GM18526 (cell line): Measurements from ENCODE around the gene MCM3AP.

Experiments
- POLR2A ChIP-seq: IDR thresholded peaks from 3 replicates; pipeline ENCODE4 v1.6.1; 2011; ENCODE audit not compliant: insufficient read length; ENCODE audit errors: extremely low read depth

Gene MCM3AP

DNA sequence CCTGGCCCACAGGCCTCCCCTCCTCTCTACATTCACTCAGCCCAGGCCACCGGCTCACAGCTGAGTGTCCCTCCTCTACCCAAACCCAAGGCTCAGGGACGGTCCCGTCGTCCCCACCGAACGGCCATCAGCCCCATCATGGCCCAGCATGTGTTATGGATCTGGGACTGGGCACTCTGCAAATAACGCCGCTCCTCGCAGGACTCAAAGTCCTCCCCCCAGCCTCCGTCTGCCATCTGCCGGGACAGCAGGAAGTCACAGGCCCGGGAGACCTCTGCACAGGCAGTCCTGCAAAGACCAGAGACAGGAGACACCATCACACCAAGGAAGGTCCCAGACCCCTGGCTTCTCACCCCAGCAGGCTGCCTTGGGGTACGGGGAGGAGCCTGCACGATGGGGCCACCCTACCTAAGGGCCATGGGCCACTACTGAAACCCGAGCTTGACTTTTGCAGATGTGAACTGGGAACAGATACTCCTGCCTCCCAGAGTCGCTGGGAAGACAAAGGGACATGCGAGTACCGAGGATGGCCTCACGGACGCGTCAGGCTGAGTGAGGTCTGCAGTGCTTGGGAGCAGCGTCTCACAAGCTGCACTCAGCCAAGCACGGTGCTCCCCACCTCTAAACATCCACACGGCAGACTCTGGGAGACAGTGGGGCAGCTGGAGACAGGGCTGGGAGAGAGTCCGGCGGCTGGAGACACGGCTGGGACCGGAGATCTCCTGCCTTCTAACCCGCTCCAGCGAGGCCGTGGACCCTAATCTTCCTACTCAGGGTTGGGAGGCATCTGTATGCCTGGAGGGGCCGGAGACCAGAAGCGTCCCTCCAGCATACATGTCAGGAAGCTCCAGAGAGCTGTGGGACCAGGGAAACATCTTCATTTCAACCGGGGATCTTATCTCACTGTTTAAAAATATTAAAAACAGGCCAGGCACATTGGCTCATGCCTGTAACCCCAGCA, 90.8 kb downstream of the MCM3AP start:
- no peak for TF ChIP-seq POLR2A

DNA sequence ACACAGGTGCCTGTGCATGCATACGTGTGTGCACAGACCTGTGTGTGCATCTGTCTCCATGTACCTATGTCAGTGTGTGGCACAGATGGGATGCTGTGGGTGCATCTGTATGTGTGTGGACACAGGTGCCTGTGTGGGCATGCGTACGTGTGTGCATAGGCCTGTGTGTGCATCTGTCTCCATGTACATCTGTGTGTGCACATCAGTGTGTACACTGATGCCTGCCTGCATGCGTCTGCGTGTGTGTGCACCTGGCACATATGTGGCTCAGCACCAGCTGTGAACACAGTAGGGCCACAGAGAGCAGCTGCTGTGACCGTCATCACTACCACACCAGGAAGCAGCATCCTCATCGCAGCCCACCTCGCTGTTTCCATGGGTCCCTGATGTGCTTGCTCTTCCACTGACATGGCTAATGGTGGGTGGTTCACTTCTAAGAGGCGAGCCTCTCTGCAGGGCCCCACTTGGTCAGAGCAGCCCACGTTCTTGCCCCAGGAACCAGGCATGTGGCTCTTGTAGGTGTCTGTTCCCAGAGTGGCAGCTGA, 91.5 kb downstream of the MCM3AP start:
- no peak for TF ChIP-seq POLR2A

DNA sequence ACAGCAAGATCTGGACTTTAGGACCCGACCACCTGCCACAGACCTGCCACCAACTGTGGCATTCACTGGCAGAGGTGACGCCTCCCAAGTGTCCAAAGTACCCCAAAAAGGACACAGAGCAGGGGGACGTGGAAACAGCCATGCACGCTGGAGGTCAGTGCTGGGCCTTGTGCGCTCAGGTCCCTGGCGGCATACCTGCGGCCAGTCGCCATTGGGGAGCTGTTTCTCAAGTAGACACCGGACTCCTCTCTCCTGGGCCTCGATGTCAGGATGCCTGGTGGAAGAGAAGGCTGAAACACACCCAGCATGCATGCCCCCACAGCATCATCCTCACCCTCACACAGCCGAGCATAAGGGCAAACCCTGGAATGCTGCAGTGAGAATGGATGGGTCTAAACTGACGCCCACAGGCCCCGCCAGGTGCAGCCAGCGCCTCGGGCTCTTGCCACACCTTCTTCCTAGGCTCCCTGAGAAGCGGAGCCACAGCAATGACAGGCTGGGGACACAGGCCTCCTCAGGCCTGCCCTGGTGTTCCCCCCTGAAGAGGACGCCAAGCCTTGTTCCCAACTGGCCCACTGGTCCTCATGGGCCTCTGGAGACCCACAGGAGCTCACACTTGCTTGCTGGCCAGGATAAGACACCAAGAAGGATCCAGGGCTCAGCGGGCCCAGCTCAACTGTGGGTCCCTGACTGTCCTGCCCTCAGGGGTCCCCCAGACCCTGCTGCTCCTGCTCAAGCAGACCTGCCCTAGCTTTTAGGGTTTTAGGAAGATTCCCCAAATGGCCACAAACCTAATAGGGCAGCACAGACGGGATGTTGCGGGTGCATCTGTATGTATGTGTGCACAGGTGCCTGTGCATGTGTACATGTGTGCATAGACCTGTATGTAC, 93.5 kb downstream of the MCM3AP start:
- no peak for TF ChIP-seq POLR2A

DNA sequence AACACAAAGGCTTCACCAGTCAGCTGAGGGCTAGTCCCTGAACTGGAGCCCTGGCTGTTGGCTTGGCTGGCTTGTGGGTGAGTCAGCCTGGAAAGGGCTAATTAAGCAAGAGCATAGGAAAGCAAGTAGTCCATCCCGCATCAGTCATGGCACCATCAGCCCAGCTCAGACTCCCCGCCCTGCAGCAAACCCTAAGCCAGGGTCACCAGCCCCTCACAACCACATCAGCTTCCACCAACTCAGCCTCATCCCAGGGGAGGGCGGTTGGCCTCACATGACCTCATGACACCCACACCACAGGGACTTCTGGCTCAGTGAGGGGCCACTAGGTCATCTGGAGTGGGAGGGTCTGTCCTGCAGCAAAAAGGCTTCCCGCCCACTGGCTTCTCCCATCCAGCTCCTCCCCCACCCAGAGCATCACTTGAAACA, 94.1 kb downstream of the MCM3AP start:
- no peak for TF ChIP-seq POLR2A

DNA sequence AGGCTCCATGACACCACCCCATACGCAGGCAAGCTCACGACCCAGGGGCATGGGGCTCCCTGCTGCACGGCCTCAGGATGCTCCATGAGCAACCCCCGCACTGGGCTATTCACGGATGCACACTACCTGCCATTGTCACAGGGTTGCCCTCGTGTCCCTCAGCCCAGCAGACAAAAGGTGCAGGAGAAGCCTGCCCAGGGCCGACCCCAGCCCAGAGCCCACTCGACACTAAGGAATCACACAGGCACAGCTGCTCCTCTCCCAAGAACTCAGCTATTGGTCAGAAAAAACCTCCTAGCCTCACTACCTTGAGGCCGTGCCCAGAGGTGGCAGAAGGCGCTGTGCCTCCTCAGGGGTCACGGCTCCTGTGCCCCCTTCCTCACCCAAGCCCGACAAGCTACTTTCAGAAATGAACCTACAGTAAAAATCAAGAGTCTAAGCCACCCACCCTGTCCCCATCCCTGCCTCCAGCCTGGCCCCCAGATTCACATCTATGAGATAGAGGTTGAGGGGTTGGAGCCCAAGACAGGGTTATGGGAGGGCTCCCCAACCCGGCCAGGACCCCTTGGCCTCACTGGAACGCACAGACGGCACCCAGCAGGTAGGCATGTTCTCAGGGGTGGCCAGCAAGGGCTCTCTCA, 94.8 kb downstream of the MCM3AP start:
- no peak for TF ChIP-seq POLR2A

DNA sequence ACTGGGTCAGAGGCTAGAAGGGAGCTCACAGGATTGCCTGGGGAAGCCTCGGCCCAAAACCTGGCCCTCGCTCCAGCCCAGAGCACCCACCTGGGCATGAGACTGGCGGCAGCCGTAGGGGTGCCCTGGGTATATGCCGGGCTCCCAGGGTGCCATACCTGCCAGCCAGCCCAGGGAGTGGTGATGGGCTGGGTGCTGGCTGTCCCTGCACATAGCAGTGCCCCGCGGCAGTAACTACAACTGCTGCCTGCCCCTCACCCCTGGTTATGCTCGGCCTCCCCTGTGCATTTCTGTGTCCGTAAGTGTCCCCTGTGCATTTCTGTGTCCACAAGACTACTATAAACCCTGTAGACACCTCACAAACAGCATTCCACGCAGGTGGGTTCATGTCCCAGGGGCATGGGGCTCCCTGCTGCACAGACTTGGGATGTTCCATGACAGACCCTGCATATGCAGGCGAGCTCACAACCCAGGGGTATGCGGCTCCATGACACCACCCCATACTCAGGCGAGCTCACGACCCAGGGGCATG, 95.4 kb downstream of the MCM3AP start:
- no peak for TF ChIP-seq POLR2A

DNA sequence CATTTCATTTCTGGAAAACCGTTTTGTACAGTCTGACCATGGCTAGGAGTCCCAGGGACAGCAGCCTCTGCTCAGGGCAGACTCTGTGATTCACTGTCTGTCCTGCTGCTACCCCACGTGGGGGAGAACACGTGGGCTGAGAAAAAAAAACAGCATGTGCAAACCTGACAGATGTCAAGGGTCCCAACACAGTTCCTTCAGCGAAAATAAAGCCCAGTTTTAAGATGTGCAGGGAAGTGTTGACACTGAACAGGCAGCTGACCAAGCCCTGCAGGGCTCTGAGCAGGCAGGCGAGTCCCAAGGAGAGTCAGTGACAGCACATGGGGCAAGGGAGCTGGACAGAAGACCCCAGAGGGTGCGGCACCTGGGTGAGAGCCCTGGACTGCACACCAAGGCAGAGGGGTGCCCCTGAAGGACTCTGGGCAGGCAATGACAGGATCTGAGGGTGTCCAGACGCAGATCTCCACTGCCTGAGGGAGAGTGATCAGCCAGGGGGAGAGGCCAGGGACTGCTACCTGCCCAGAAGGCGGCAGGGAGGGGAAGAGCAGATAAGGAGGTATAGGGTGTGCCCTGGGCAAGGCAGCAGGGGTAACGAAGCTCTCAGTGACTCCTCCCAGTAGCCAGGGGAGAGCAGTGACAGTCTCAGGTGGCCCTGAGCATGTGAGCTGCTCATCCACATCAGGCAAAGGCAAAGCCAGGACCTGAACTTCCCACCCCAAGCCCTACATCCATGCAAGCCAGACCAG, 96.0 kb downstream of the MCM3AP start:
- no peak for TF ChIP-seq POLR2A

DNA sequence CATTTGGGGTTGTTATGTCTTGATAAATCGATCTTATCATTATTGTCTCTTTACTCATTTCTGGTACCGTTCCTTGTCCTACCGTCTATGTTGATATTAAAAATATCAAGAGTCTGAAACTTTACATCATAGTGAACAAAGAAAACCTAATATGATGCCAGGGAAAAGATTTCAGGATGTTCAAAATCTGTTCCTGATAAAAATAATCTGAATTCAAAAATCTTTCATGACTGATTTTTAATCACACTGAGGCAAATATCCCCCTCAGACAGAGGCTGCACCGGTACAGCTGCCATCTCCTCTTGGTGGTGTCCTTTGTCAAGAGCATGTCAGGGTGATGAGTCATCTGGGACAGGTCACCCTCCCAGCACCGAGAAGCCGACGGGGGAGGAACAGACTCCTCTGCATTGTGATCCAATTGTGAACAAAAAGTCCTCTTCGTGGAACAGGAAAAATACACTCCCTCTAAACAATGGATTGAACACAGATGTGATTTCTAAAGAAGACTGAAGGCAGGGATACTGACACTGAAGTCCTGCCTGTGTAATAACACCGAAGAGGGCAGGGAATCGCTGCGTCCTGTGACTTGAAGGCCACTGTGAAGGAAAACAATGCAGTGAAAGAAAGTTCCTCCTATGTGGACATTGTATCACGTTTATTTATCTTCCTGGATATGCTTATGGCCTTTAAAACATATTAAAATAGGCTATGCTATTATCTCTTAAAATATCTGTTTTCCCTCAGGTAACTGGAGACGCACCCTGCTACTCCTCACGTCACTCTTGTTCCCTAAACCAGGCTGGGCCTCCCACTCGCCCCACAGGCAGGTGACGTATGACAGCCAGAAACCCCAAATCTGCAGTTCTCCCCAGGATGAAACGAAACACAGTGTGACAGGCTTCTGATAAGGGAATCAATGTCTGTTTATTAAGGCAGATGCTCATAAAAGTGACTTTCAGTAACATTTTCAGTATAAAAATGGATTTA, 96.9 kb downstream of the MCM3AP start:
- no peak for TF ChIP-seq POLR2A

DNA sequence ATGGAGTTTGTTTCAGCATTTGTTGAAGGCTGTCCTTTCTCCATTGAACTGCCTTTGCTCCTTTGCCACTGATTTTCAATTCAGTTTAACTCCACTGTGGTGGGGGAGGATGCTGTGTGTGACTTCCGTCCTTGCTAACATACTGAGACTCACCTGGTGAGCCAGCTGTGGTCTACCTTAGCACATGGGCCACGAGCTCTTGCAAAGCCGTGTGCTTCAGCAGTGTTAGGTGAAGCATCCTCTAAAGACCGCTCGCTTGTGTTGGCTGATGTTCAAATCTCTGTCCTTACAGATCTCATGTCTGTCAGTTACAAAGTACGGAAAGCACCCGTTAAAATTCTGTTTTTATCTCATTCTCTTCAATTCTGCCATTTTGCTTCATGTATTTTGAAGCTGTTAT, 97.6 kb downstream of the MCM3AP start:
- no peak for TF ChIP-seq POLR2A

DNA sequence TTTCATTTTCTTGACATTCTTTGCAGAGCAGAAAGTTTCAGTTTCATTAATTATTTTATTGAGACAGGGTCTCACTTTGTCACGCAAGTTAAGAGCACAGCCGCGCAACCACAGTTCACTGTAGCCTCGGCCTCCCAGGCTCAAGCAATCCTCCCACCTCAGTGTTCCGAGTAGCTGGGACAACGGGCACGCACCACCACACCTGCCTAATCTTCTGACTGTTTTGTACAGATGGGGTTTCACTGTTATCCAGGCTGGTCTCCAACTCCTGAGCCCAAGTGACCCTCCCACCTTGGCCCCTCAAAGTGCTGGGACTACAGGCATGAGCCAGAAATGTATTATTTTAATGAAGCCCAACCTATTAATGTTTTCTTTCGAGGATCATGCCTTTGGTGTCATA, 98.2 kb downstream of the MCM3AP start:
- no peak for TF ChIP-seq POLR2A

DNA sequence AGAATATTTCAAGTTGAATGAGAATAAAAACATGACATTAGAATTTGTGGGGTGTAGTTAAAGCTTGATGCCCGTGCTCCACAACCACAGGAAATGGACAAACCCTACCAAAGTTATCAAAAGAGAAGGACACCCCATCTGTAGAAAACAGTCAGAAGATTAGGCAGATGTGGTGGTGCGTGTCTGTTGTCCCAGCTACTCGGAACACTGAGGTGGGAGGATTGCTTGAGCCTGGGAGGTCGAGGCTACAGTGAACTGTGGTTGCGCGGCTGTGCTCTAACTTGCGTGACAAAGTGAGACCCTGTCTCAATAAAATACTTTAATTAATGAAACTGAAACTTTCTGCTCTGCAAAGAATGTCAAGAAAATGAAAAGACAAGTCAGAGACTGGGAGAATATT, 99.7 kb downstream of the MCM3AP start:
- no peak for TF ChIP-seq POLR2A
